ENCODE results near the gene NAXE. TPM values are rescaled to one million over a fixed set of nuclear protein-coding genes. Genes with fewer than 3 reads are reported as not detected.

Gene NAXE
- total and polyA plus RNA-seq, 2 of the 13 experiments (the other 11 are each of a cell fraction or from before 2014, with no cell fraction given) = 39.4 to 59.4 TPM

DNA sequence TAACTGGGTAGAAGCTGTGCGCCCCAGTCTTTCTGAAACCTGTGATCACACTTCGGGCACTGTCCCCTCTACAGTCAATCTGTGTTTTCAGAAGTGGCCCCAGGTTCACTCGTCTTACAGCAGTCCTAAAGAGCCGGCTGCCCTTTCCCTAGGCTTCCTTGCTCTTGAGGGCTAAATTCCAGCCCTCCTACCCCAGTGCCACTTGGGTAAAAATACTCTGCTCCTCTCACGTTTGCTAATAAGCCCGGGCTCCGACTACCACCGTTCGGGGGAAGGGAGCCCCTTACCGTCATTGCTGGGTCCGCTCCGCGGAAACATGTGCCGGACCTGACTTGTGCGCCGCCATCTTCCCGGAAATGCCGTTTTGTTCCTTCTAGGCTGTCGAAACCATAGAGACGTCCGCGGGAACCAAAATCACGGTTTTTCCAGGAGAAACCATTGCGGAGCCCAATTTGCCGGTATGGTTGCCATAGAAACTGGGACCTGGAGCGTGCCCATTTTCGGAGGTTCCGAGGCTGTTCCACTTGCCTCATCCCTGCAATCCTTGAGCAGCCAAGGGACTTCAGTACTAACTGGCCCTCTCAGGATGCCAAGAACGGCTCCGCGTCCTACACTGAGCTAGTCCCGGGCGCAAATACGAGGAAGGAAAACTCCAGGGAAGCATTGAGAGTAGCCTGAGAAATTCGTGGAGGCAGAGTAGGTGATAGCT is 9.7 kb downstream of the NAXE start, which contains the start of gene GPATCH4 (continued):
- TF ChIP-seq, protein P1, sequence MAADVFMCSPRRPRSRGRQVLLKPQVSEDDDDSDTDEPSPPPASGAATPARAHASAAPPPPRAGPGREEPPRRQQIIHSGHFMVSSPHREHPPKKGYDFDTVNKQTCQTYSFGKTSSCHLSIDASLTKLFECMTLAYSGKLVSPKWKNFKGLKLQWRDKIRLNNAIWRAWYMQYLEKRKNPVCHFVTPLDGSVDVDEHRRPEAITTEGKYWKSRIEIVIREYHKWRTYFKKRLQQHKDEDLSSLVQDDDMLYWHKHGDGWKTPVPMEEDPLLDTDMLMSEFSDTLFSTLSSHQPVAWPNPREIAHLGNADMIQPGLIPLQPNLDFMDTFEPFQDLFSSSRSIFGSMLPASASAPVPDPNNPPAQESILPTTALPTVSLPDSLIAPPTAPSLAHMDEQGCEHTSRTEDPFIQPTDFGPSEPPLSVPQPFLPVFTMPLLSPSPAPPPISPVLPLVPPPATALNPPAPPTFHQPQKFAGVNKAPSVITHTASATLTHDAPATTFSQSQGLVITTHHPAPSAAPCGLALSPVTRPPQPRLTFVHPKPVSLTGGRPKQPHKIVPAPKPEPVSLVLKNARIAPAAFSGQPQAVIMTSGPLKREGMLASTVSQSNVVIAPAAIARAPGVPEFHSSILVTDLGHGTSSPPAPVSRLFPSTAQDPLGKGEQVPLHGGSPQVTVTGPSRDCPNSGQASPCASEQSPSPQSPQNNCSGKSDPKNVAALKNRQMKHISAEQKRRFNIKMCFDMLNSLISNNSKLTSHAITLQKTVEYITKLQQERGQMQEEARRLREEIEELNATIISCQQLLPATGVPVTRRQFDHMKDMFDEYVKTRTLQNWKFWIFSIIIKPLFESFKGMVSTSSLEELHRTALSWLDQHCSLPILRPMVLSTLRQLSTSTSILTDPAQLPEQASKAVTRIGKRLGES (CRISPR knock-in tag; IDR thresholded peaks at IDR 0.05; ENCODE audit: borderline replicate concordance) = no peak; the same call in 1 of the 2 replicates
- TF ChIP-seq, protein P2, sequence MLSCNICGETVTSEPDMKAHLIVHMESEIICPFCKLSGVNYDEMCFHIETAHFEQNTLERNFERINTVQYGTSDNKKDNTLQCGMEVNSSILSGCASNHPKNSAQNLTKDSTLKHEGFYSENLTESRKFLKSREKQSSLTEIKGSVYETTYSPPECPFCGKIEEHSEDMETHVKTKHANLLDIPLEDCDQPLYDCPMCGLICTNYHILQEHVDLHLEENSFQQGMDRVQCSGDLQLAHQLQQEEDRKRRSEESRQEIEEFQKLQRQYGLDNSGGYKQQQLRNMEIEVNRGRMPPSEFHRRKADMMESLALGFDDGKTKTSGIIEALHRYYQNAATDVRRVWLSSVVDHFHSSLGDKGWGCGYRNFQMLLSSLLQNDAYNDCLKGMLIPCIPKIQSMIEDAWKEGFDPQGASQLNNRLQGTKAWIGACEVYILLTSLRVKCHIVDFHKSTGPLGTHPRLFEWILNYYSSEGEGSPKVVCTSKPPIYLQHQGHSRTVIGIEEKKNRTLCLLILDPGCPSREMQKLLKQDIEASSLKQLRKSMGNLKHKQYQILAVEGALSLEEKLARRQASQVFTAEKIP (CRISPR knock-in tag; IDR thresholded peaks at IDR 0.05; ENCODE audit: borderline replicate concordance) = 0 out of 2 replicates have a peak, but pooled peaks have one; percentile 85
- peak; percentile 89 for TF ChIP-seq ZNF501 (CRISPR knock-in tag; IDR thresholded peaks at IDR 0.05)
- TF ChIP-seq ZNF317 (CRISPR knock-in tag; IDR thresholded peaks at IDR 0.05) = peak; percentile 56
- no peak; the same call in 1 of the 2 replicates for TF ChIP-seq ZNF747 (CRISPR knock-in tag; IDR thresholded peaks at IDR 0.05; ENCODE audit: borderline replicate concordance)
- TF ChIP-seq, protein P3, sequence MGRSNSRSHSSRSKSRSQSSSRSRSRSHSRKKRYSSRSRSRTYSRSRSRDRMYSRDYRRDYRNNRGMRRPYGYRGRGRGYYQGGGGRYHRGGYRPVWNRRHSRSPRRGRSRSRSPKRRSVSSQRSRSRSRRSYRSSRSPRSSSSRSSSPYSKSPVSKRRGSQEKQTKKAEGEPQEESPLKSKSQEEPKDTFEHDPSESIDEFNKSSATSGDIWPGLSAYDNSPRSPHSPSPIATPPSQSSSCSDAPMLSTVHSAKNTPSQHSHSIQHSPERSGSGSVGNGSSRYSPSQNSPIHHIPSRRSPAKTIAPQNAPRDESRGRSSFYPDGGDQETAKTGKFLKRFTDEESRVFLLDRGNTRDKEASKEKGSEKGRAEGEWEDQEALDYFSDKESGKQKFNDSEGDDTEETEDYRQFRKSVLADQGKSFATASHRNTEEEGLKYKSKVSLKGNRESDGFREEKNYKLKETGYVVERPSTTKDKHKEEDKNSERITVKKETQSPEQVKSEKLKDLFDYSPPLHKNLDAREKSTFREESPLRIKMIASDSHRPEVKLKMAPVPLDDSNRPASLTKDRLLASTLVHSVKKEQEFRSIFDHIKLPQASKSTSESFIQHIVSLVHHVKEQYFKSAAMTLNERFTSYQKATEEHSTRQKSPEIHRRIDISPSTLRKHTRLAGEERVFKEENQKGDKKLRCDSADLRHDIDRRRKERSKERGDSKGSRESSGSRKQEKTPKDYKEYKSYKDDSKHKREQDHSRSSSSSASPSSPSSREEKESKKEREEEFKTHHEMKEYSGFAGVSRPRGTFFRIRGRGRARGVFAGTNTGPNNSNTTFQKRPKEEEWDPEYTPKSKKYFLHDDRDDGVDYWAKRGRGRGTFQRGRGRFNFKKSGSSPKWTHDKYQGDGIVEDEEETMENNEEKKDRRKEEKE (IDR thresholded peaks at IDR 0.05) = no peak
- TF ChIP-seq, protein P4, sequence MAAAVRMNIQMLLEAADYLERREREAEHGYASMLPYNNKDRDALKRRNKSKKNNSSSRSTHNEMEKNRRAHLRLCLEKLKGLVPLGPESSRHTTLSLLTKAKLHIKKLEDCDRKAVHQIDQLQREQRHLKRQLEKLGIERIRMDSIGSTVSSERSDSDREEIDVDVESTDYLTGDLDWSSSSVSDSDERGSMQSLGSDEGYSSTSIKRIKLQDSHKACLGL (CRISPR knock-in tag; IDR thresholded peaks at IDR 0.05) = peak; percentile 99; the same call in 1 of the 2 replicates
- TF ChIP-seq, protein P5, sequence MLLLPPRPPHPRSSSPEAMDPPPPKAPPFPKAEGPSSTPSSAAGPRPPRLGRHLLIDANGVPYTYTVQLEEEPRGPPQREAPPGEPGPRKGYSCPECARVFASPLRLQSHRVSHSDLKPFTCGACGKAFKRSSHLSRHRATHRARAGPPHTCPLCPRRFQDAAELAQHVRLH (CRISPR knock-in tag; IDR thresholded peaks at IDR 0.05; ENCODE audit: borderline replicate concordance, low read depth) = 0 out of 2 replicates have a peak, but pooled peaks have one; percentile 37
- peak; percentile 96 for TF ChIP-seq KAT8 (CRISPR knock-in tag; IDR thresholded peaks at IDR 0.05)
- TF ChIP-seq SRF (IDR thresholded peaks at IDR 0.05; ENCODE audit: low read depth, low read length) = peak; percentile 72; the same call in 1 of the 2 replicates
- TF ChIP-seq, protein P6, sequence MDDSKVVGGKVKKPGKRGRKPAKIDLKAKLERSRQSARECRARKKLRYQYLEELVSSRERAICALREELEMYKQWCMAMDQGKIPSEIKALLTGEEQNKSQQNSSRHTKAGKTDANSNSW (CRISPR knock-in tag; IDR thresholded peaks at IDR 0.05; ENCODE audit: borderline replicate concordance) = 0 out of 2 replicates have a peak, but pooled peaks have one; percentile 68
- peak; percentile 64 for TF ChIP-seq RXRA (CRISPR knock-in tag; IDR thresholded peaks at IDR 0.05)
- peak; percentile 83; the same call in 1 of the 2 replicates for TF ChIP-seq ZNF614 (CRISPR knock-in tag; IDR thresholded peaks at IDR 0.05; ENCODE audit: borderline replicate concordance)
- TF ChIP-seq SP1 (IDR thresholded peaks at IDR 0.05) = no peak
- TF ChIP-seq SP1 (CRISPR knock-in tag; IDR thresholded peaks at IDR 0.05) = no peak
- 0 out of 2 replicates have a peak, but pooled peaks have one; percentile 47 for TF ChIP-seq RXRB (CRISPR knock-in tag; IDR thresholded peaks at IDR 0.05; ENCODE audit: borderline replicate concordance)
- TF ChIP-seq BHLHE40 (IDR thresholded peaks at IDR 0.05; ENCODE audit: low read length) = no peak

Measured in HepG2 (cell line).